GM12878 (cell line): Measurements from ENCODE around the gene IFNAR2. TPM values are rescaled to one million over a fixed set of nuclear protein-coding genes. Genes with fewer than 3 reads are reported as not detected.

Source experiments
- ATAC-seq: fragments of 200-7000 bp; cut with Tn5 transposase; 3 replicates; pipeline ENCODE4 v1.9.1; 2020; ENCODE audit warnings: mild to moderate bottlenecking, moderate library complexity
- BruUV-seq: library from RNA; stranded (reverse); fragments of 400-500 nt; replicated peaks from 2 replicates; lab custom pipeline; 2021; lab: Mats Ljungman, UMichigan
- CTCF ChIA-PET: fragments of 300-600 bp; sonication (Branson Sonifier 250); formaldehyde crosslinking; extraction: SDS; loops from one replicate; lab custom pipeline; 2021; ENCODE audit warnings: inconsistent platforms; lab: Yijun Ruan, JAX
- POLR2A ChIA-PET: fragments of 350-600 bp; formaldehyde crosslinking; extraction: SDS; loops from one replicate; lab custom pipeline; 2021; ENCODE audit warnings: inconsistent platforms; lab: Charles Lee
- RAD21 ChIA-PET: fragments of 300-600 bp; sonication (Branson Sonifier 250); formaldehyde crosslinking; loops from one replicate; lab custom pipeline; 2023; ENCODE audit warnings: antibody characterized with exemption; ENCODE audit not compliant: unreplicated experiment; lab: Charles Lee
- SMC1A ChIA-PET: fragments of 300-600 bp; sonication (Branson Sonifier 250); formaldehyde crosslinking; loops from one replicate; lab custom pipeline; 2023; ENCODE audit not compliant: unreplicated experiment, uncharacterized antibody; lab: Charles Lee
- DNase-seq: peaks from one replicate; pipeline ENCODE4 v3.0.0-alpha.2; 2011; ENCODE audit warnings: low read depth, low spot score
- FAIRE-seq: peaks from 3 replicates; lab custom pipeline; 2011; peaks lifted over from hg19 to GRCh38; lab: Jason Lieb, UNC
- H2AFZ ChIP-seq: 2 replicates; pipeline ENCODE4 v1.6.0; 2011; ENCODE audit warnings: low read depth, low read length, control low read depth; ENCODE audit not compliant: control insufficient read depth
- H3K27ac ChIP-seq: 2 replicates; pipeline ENCODE4 v1.5.1; 2011; ENCODE audit warnings: control low read depth; ENCODE audit not compliant: control insufficient read depth, insufficient read depth
- H3K27me3 ChIP-seq, 2 experiments: replicated peaks in 1 of 2; 2 replicates each; pipeline versions ENCODE4 v1.6.0 to v1.6.1; 2011; ENCODE audit warnings: low read length in 1 of 2; ENCODE audit not compliant: control insufficient read depth in 2 of 2, insufficient read depth in 2 of 2
- H3K36me3 ChIP-seq, 2 experiments: 2 replicates each; pipeline ENCODE4 v1.5.1; 2011; ENCODE audit warnings: low read length in 1 of 2; ENCODE audit not compliant: control insufficient read depth in 2 of 2, insufficient read depth in 2 of 2
- H3K4me1 ChIP-seq: 2 replicates; pipeline ENCODE4 v1.6.1; 2011; ENCODE audit warnings: mild to moderate bottlenecking, low read length, moderate library complexity, mixed read lengths; ENCODE audit not compliant: control insufficient read depth, insufficient read depth
- H3K4me2 ChIP-seq: 2 replicates; pipeline ENCODE4 v1.6.0; 2011; ENCODE audit warnings: control low read depth; ENCODE audit not compliant: control insufficient read depth, insufficient read depth
- H3K4me3 ChIP-seq: fragments of 200-600 bp; sonication (generic); 2 replicates; pipeline ENCODE4 v1.5.1; 2016
- H3K79me2 ChIP-seq: 2 replicates; pipeline ENCODE4 v1.6.0; 2011; ENCODE audit warnings: low read length; ENCODE audit not compliant: control insufficient read depth, insufficient read depth
- H3K9ac ChIP-seq: 2 replicates; pipeline ENCODE4 v1.8.0; 2011; ENCODE audit warnings: low read length, control low read depth, mixed read lengths; ENCODE audit not compliant: control insufficient read depth, insufficient read depth
- H3K9me3 ChIP-seq: replicated peaks from 3 replicates; pipeline ENCODE4 v1.5.1; 2011; ENCODE audit warnings: mild to moderate bottlenecking, low read length; ENCODE audit not compliant: control insufficient read depth, insufficient read depth
- H4K20me1 ChIP-seq: 2 replicates; pipeline ENCODE4 v1.6.0; 2011; ENCODE audit not compliant: control insufficient read depth, insufficient read depth
- ATF2 ChIP-seq: IDR thresholded peaks from 2 replicates; pipeline ENCODE4 v1.6.1; 2012; ENCODE audit warnings: low read length, inconsistent platforms
- CREB1 ChIP-seq: IDR thresholded peaks from 2 replicates; pipeline ENCODE4 v1.6.1; 2012; ENCODE audit warnings: low read depth, mild to moderate bottlenecking, inconsistent platforms
- CREM ChIP-seq: IDR thresholded peaks from 2 replicates; pipeline ENCODE4 v1.6.1; 2014; ENCODE audit warnings: antibody characterized with exemption, low read depth
- FOXM1 ChIP-seq: IDR thresholded peaks from 2 replicates; pipeline ENCODE4 v1.6.1; 2012; ENCODE audit warnings: low read depth, mild to moderate bottlenecking, inconsistent platforms, low read length, moderate library complexity
- IKZF2 ChIP-seq, 2 experiments: fragments of 450-650 bp; IDR thresholded peaks; 2 replicates each; pipeline ENCODE4 v1.6.1; 2017; ENCODE audit warnings: mild to moderate bottlenecking in 2 of 2, moderate library complexity in 2 of 2
- MEF2A ChIP-seq: IDR thresholded peaks from 2 replicates; pipeline ENCODE4 v1.6.1; 2011; ENCODE audit warnings: low read depth, mild to moderate bottlenecking, low read length, moderate library complexity; ENCODE audit not compliant: insufficient read depth
- MLLT1 ChIP-seq: fragments of 450-650 bp; IDR thresholded peaks from 2 replicates; pipeline ENCODE4 v1.6.1; 2016; ENCODE audit warnings: mild to moderate bottlenecking
- NBN ChIP-seq: fragments of 450-650 bp; IDR thresholded peaks from 2 replicates; pipeline ENCODE4 v1.6.1; 2016
- NFXL1 ChIP-seq: fragments of 450-650 bp; IDR thresholded peaks from 2 replicates; pipeline ENCODE4 v1.6.1; 2017; ENCODE audit warnings: antibody characterized with exemption, mild to moderate bottlenecking, borderline replicate concordance
- RAD21 ChIP-seq: IDR thresholded peaks from 2 replicates; pipeline ENCODE4 v1.6.1; 2011; ENCODE audit warnings: mild to moderate bottlenecking, low read depth, low read length, moderate library complexity; ENCODE audit not compliant: insufficient read depth
- RB1 ChIP-seq: fragments of 450-650 bp; formaldehyde crosslinking; IDR thresholded peaks from 2 replicates; pipeline ENCODE4 v1.6.1; 2017; ENCODE audit warnings: mild to moderate bottlenecking, borderline replicate concordance
- REST ChIP-seq: IDR thresholded peaks from 2 replicates; pipeline ENCODE4 v1.6.1; 2012; ENCODE audit warnings: mild to moderate bottlenecking, low read depth, low read length
- RUNX3 ChIP-seq: IDR thresholded peaks from 2 replicates; pipeline ENCODE4 v1.6.1; 2012; ENCODE audit warnings: low read length, inconsistent platforms
- SMAD1 ChIP-seq: fragments of 450-650 bp; IDR thresholded peaks from 2 replicates; pipeline ENCODE4 v1.6.1; 2018; ENCODE audit warnings: mild to moderate bottlenecking, low read depth; ENCODE audit not compliant: partially characterized antibody
- SMC3 ChIP-seq: IDR thresholded peaks from 2 replicates; pipeline ENCODE4 v1.6.1; 2011; ENCODE audit warnings: low read length, improper control_type of control experiment, borderline replicate concordance
- TBL1XR1 ChIP-seq: IDR thresholded peaks from 2 replicates; pipeline ENCODE4 v1.6.1; 2012; ENCODE audit warnings: low read depth, low read length, improper control_type of control experiment
- ZNF24 ChIP-seq: fragments of 450-650 bp; IDR thresholded peaks from 2 replicates; pipeline ENCODE4 v1.6.1; 2017; ENCODE audit warnings: antibody characterized with exemption, mild to moderate bottlenecking
- WGBS: methylation state at CpG from one replicate; pipeline ENCODE4 v1.1.6; 2016; ENCODE audit warnings: low lambda C conversion rate; ENCODE audit not compliant: insufficient replicate concordance, insufficient coverage; ENCODE audit errors: missing lambda C conversion rate; 5-methylcytosine and 5-hydroxymethylcytosine counted together
- in situ Hi-C: fragments of 300-500 bp; cut with MboI; formaldehyde crosslinking; loops from 9 replicates; pipeline ENCODE4 v1.14.3; 2018; ENCODE audit warnings: mixed read lengths
- intact Hi-C: fragments of 100-400 bp; cut with micrococcal nuclease; formaldehyde crosslinking; loops from one replicate; pipeline ENCODE4 v1.14.2; 2022; ENCODE audit not compliant: unreplicated experiment
- polyA plus RNA-seq, 11 experiments: library from polyadenylated mRNA; depleted of rRNA in 4 of 11; unstranded in 6 of 11; stranded (reverse) in 5 of 11; fragments of >200 nt; fragmentation: Nextera tagmentation in 4 of 11; fragmentation: Illumina TruSeq in 1 of 11; extraction: Ambion mirVana in 4 of 11; extraction: Trizol in 1 of 11; gene quantifications; 1 replicate in 1 of 11; 2 replicates in 10 of 11; pipeline versions ENCODE4 v1.2.1 to v1.2.3, GENCODE V29; 2011 to 2016; ENCODE audit warnings: inconsistent platforms in 2 of 11, missing spikeins in 2 of 11, low read depth in 1 of 11
- total RNA-seq, 4 experiments: library from RNA; depleted of rRNA in 3 of 4; stranded (reverse); fragments of >200 nt in 3 of 4; fragmentation: Illumina TruSeq in 1 of 4; extraction: Trizol in 1 of 4; gene quantifications; 2 replicates each; pipeline versions ENCODE4 v1.2.1 to v1.2.3, GENCODE V29; 2013 to 2021

IFNAR2 gene
- total and polyA plus RNA-seq, 10 of the 15 experiments (the other 5 are each of a cell fraction or from before 2014, with no cell fraction given), result 8.5 to 99.7 (median 58.1) TPM

GRCh38 chr21:33199516-33200217 lies 30.1 kb upstream of the IFNAR2 start:
- FAIRE-seq, result peak; percentile 85
- WGBS, result 24% methylated on average over 8 of the region's 8 CpGs
- RAD21 ChIA-PET, result interaction anchor here (0.6 to 2.0 kb wide), 28 partner anchors 12 to 406 kb away, joined by 3 to 63 read pairs (median 4); partner anchors contain the start of genes DONSON, IFNAR1 and IL10RB
- TF ChIP-seq CREB1 (peak; percentile 66), MLLT1 (no peak), IKZF2 (IDR thresholded peaks at IDR 0.05) (peak in 1 of 2 experiments; percentile 8; a peak in 2 of 4 replicates), MEF2A (0 out of 2 replicates have a peak, but pooled peaks have one; percentile 11), CREM (peak; percentile 70), TBL1XR1 (no peak), SMAD1 (no peak), REST (no peak), NFXL1 (no peak), RB1 (no peak), ZNF24 (no peak), FOXM1 (0 out of 2 replicates have a peak, but pooled peaks have one; percentile 71), NBN (0 out of 2 replicates have a peak, but pooled peaks have one; percentile 38), RUNX3 (peak; percentile 27; the same call in 1 of the 2 replicates), ATF2 (peak; percentile 87), RAD21 (peak; percentile 96), SMC3 (peak; percentile 98)

More at GRCh38 chr21:33199516-33200217, 30.1 kb upstream of the IFNAR2 start:
- no peaks in the 10 kb centered on the region for H4K20me1 ChIP-seq
- H3K27me3 ChIP-seq, result no peaks in the 10 kb centered on the region; a peak in 1 of 4 replicates
- H3K9ac ChIP-seq, result no peak overlapping the region
- in situ Hi-C loops, result loop anchor here (5.0 kb wide), 3 partner anchors 183 to 367 kb away; no protein-coding TSS in a partner anchor
- H3K4me1 ChIP-seq, result peaks cover 14% of the 10 kb centered on the region
- no peak overlapping the region for H3K4me3 ChIP-seq
- no peak overlapping the region; the same call in 1 of the 2 replicates for H2AFZ ChIP-seq
- CTCF ChIA-PET, result interaction anchor here (0.6 to 10.7 kb wide), 30 partner anchors 10 to 406 kb away, joined by 3 to 319 read pairs (median 4); partner anchors contain the start of gene IFNAR1
- no peaks in the 10 kb centered on the region for H3K79me2 ChIP-seq
- ATAC-seq (peak; percentile 76), DNase-seq (peak; percentile 73)
- SMC1A ChIA-PET, result interaction anchor here (0.6 to 2.0 kb wide), 26 partner anchors 10 to 407 kb away, joined by 3 to 38 read pairs (median 4); partner anchors contain the start of gene IL10RB
- H3K9me3 ChIP-seq, result no peaks in the 10 kb centered on the region
- no TSS peak for BruUV-seq
- intact Hi-C loops, result loop anchor here (1.0 to 10.0 kb wide), 7 partner anchors 67 to 407 kb away; partner anchors contain the start of gene OLIG1
- no peak overlapping the region for H3K27ac ChIP-seq
- POLR2A ChIA-PET, result interaction anchor here (0.6 to 2.0 kb wide), 2 partner anchors 28 to 245 kb away, joined by 4 to 14 read pairs; no protein-coding TSS in a partner anchor
- H3K4me2 ChIP-seq, result no peak overlapping the region
- no peaks in the 10 kb centered on the region for H3K36me3 ChIP-seq
